ENCODE data around the gene SVBP. TPM values are rescaled to one million over a fixed set of nuclear protein-coding genes. Genes with fewer than 3 reads are reported as not detected.

The SVBP gene
- polyA plus RNA-seq, 5 donors: 66.7 to 76.4 (median 72.8) TPM

DNA sequence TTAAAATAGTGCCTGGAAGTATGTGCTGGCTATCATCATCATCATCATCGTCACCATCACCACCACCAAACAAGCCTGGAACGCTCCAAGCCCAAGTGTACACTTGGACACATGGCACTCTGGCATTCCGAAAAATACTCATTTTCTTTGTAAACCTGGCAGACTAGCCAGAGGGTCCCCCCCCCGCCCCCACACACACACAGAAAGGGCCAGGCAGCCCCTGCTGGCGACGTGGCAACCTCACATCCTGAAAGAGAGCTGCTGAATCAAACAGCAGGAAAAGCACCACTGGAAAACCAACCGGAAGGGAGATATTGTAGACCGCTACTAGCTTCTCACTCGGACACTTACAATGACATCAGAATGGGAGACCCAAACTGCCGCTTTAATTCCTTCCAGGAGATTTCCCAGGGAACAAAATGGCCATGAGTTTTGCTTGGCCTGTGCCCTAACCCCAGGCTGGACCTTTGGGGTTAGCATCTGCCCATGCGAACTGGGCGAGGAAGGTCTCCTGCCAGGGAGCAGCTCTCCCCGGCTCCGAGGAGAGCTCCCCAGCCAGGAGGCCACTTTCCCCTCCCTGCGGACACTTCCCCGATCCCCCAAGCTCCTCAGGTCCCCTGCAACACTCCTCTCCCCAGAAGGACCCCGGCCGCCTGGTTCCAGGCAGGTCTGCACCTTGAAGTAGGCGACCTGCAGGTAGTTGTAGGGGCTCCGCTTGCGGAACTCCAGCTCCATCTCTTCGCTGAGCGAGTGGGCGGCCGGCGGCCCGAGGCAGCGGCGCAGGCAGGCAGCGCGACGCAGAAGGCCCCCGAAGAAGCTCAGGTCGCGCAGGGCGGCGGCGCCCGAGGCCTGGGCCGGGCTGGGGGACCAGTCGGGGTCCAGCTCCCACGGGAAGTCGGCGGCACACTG, 51.1 kb downstream of the SVBP start:
- DNase-seq: peak; percentile 62 to 73

DNA sequence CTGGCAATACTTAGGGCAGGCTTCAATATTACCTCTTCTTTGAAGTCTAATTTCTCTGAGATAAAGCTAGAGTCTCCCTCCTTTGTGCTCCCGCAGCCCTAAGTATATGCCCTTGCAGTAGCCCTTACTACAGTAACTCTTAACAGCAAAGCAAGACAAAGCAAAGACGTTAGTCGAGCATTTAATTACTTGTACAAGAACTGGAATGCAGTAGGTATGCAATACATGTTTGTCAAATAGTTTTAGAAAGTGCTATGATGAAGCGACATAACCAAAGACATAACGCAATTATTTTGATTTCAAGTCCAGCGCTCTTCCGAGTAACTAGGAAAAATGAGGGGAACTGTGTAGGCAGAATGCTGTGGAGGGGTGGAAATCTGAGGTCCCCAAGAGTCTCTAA, 51.9 kb downstream of the SVBP start:
- DNase-seq: no peak

DNA sequence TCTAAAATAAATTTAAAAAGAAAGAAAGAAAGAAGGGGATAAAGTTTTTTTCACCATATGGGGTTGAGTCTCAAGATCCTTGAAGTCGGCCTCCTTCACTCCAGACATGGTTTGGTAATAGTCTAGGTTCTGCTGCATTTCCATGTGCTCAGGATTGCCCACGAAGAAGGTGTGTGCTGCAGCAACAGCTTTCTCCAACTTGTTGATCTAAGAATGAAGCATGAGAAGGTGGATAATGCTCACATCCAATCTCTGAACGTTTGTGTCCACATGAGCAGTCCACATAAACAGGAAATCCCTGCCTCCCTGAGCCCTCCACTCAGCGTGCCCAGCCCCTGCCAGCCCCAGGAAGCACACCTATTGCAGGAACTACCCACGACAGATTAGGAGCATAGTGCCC, 54.9 kb downstream of the SVBP start:
- DNase-seq: no peak

DNA sequence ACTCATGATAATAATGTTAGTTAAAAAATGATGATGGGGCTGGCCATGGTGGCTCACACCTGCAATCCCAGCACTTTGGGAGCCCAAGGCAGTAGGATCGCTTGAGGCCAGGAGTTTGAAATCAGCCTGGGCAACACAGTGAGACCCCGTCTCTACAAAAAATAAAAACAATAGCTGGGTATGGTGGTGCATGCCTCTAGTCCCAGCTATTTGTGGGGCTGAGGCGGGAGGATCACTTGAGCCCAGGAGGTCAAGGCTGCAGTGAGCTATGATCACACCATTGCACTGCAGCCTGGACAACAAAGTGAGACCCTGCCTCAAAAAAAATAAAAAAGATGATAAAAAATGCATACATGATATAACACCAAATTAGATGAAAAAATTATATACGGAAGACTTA, 55.6 kb downstream of the SVBP start:
- DNase-seq: no peak

DNA sequence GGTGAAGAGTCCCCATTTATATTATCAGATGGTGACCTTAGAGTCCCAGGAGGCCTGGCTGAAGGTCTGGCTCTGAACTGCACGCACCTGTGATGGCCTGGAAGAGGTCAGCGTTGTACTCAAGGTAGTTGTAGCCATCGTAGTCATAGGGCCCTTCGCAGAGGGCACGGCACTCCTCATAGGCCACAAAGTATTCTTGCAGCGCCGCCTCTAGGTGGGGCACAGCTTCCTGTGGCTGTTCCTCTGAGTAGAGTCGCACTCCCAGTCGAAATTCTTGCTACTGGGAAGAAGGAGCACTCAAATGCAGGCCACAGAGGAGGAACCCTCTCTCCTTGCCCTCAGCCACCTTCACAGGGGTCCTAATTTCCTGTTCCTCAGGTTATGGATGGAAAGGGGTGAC, 58.1 kb downstream of the SVBP start:
- no peak for DNase-seq

DNA sequence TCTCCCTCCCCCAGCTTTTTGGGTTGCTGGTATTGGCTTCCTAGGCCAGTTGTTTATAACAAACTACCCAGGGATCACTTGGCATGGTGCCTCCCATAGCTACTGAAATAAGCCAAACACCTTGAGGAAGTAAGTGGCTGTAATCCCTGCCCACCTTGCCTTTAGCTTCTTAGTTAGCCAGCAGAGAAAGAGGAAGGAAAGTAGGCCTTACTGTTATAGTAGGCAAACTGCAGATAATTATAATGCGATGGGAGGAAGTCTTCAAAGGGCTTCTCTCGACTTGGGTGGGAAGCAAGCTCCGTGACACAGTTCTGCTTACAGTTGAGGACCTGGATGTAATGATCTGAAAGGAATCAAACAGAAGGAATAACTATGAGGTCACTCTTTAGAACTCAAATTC, 58.6 kb downstream of the SVBP start:
- no peak for DNase-seq

DNA sequence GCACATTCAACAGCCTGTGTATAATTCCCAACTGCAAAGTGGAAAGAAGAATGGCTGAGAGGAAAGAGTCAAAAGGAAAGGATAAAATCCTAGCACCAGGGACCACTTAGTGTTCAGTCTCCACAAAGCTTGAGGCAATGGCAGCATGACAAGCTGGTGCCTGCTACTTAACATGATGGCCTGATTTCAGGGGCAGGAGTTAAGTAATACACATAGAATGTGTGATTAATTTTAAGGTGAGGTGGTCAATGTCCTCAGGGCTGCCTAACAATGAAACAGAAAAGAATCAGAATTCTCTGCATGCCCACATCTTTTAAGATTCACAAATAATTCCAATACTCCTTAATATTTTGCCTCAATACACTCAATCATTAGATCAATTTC, 59.3 kb downstream of the SVBP start:
- no peak for DNase-seq

Other genes with a start within 250 kb of the SVBP start
- gene PPIH, start 159.0 kb downstream of the SVBP start, polyA plus RNA-seq (ENCODE audit: insufficient read depth in 1 of 5, insufficient read length in 5 of 5, low replicate concordance in 1 of 5): 10 to 100 TPM; 49.9 to 70.1 (median 60.5) TPM
- 100 to 1,000 TPM; 477 to 663 (median 555) TPM for gene YBX1, start 135.0 kb downstream of the SVBP start, polyA plus RNA-seq (ENCODE audit: insufficient read depth in 1 of 5, insufficient read length in 5 of 5, low replicate concordance in 1 of 5)
- gene CLDN19, start 77.2 kb downstream of the SVBP start, polyA plus RNA-seq (ENCODE audit: insufficient read depth in 1 of 5, insufficient read length in 5 of 5, low replicate concordance in 1 of 5): 10 to 100 TPM; 12.3 to 25.6 (median 21.1) TPM
- 100 to 1,000 TPM in 1 of 5 donors, 10 to 100 TPM in 4; 79.9 to 101 (median 85.6) TPM for gene P3H1, start 50.4 kb downstream of the SVBP start, polyA plus RNA-seq (ENCODE audit: insufficient read depth in 1 of 5, insufficient read length in 5 of 5, low replicate concordance in 1 of 5)
- gene C1orf50, start 50.1 kb downstream of the SVBP start, polyA plus RNA-seq (ENCODE audit: insufficient read depth in 1 of 5, insufficient read length in 5 of 5, low replicate concordance in 1 of 5): 10 to 100 TPM in 4 of 5 donors, 1 to 10 TPM in 1; 9.6 to 14.1 (median 13.2) TPM
- gene TMEM269, start 32.4 kb downstream of the SVBP start, polyA plus RNA-seq (ENCODE audit: insufficient read depth in 1 of 5, insufficient read length in 5 of 5, low replicate concordance in 1 of 5): 1 to 10 TPM in 3 of 5 donors, under 1 TPM in 2; 0.47 to 1.5 (median 1.3) TPM
- gene ERMAP, start 275 bp downstream of the SVBP start, polyA plus RNA-seq (ENCODE audit: insufficient read depth in 1 of 5, insufficient read length in 5 of 5, low replicate concordance in 1 of 5): 10 to 100 TPM; 24.0 to 30.8 (median 29.3) TPM
- 10 to 100 TPM; 16.0 to 21.0 (median 17.7) TPM for gene ZNF691, start 29.2 kb upstream of the SVBP start, polyA plus RNA-seq (ENCODE audit: insufficient read depth in 1 of 5, insufficient read length in 5 of 5, low replicate concordance in 1 of 5)
- gene SLC2A1, start 141.5 kb upstream of the SVBP start, polyA plus RNA-seq (ENCODE audit: insufficient read depth in 1 of 5, insufficient read length in 5 of 5, low replicate concordance in 1 of 5): 100 to 1,000 TPM in 1 of 5 donors, 10 to 100 TPM in 4; 39.3 to 105 (median 64.2) TPM

Data from right lung (tissue), 5 donors.